GM12891 (cell line): Measurements from ENCODE around the gene SCO2.

Experiments used
- POLR2A ChIP-seq: IDR thresholded peaks from 2 replicates; pipeline ENCODE4 v1.6.1; 2011; ENCODE audit warnings: low read depth, low read length, control low read depth
- POLR2AphosphoS5 ChIP-seq: IDR thresholded peaks from 2 replicates; pipeline ENCODE4 v1.6.1; 2011; ENCODE audit warnings: low read depth, low read length, control low read depth
- POU2F2 ChIP-seq: IDR thresholded peaks from 2 replicates; pipeline ENCODE4 v1.6.1; 2011; ENCODE audit warnings: low read depth, mild to moderate bottlenecking, control low read depth, low read length, moderate library complexity
- SPI1 ChIP-seq: IDR thresholded peaks from 2 replicates; pipeline ENCODE4 v1.6.1; 2011; ENCODE audit warnings: low read depth, low read length, control low read depth
- TAF1 ChIP-seq: IDR thresholded peaks from 2 replicates; pipeline ENCODE4 v1.6.1; 2011; ENCODE audit warnings: low read depth, low read length, control low read depth

DNA sequence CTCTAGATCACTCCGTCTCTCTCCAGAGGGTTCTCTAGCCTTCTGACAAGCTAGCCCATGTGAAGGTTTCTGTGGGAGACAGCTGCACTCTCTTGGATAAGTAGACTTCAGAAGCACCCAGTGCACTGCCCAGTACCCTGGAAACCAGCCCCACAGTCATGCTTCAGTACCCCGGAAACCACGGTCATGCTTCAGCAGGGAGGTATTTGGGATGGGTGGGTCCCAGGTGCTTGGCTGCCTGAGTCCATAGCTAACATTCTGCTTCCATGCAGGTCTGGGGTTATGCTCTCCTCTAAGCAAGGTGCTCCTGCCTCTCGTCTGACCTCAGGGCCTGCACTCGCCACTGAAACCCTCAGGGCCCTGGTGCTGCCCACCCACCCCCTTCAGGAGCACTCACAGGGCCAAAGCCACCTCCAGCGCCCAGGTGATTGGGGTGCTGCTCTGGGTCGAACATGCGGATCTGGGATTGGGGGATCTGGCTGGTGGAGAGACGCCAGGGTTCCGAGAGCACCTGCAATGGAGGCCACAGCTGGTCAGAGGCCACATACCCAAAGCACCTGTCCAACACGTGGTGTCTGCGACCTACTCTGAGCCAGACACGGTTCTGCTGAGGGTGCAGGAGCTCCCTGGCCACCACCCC, 44.6 kb upstream of the SCO2 start:
- TF ChIP-seq TAF1 = no peak
- TF ChIP-seq POLR2A = no peak
- no peak for TF ChIP-seq POU2F2
- TF ChIP-seq POLR2AphosphoS5 = no peak
- TF ChIP-seq SPI1 = no peak
